ENCODE results near the gene RNF220.

Gene RNF220

DNA sequence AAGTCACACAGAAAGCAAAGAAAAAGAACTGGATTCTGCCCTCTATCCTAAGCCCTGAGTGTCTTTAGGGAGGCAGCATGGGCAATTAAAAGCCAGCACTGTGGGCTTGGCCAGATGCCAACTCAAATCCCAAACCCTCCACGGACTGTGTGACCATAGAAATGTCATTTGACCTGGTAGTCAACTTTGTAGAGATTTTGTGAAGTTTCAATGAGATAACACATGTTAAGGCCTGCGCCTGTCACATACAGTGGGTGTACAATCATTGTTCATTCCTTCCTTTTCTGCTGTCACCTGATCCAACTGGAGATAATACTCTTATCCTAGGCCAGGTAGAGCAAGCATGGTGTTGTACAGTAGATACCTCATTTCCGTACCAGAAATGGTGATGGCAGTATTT is 215.0 kb downstream of the RNF220 start:
- TF ChIP-seq, protein P1, sequence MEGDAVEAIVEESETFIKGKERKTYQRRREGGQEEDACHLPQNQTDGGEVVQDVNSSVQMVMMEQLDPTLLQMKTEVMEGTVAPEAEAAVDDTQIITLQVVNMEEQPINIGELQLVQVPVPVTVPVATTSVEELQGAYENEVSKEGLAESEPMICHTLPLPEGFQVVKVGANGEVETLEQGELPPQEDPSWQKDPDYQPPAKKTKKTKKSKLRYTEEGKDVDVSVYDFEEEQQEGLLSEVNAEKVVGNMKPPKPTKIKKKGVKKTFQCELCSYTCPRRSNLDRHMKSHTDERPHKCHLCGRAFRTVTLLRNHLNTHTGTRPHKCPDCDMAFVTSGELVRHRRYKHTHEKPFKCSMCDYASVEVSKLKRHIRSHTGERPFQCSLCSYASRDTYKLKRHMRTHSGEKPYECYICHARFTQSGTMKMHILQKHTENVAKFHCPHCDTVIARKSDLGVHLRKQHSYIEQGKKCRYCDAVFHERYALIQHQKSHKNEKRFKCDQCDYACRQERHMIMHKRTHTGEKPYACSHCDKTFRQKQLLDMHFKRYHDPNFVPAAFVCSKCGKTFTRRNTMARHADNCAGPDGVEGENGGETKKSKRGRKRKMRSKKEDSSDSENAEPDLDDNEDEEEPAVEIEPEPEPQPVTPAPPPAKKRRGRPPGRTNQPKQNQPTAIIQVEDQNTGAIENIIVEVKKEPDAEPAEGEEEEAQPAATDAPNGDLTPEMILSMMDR (IDR thresholded peaks at IDR 0.05; ENCODE audit: extremely low read depth, insufficient read depth, missing control alignments), result no peak
- no peak for DNase-seq (ENCODE audit: low spot score)
- in situ Hi-C loops (cut with MboI; ENCODE audit: low pct_unique_long_range_greater_than_20kb, low sequenced_read_pairs, unreplicated experiment), result no loop called here

DNA sequence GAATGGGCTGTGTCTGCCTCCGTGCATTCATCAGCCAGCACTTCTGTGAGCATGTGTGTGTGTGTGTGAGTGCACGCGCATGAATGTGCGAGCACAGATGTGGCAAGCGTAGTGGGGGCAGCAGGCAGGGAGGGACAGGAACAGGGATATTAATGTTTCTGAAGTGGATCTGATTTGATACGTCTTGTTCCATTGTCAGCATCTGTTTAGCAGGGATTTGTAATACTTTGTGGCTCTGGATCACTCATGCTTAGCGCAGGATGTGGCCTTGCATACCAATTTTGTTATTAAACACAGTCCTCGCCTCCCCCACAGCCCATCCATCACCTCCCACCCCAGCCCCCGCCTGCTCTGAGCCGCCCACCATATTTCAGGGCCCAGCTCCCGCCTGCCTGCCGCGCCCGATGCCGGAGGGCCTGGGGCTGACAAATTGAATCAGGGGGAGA is 216.8 kb downstream of the RNF220 start:
- DNase-seq (ENCODE audit: low spot score), result no peak
- in situ Hi-C loops (cut with MboI; ENCODE audit: low pct_unique_long_range_greater_than_20kb, low sequenced_read_pairs, unreplicated experiment), result no loop called here
- TF ChIP-seq, protein P1 (IDR thresholded peaks at IDR 0.05; ENCODE audit: extremely low read depth, insufficient read depth, missing control alignments), result no peak

DNA sequence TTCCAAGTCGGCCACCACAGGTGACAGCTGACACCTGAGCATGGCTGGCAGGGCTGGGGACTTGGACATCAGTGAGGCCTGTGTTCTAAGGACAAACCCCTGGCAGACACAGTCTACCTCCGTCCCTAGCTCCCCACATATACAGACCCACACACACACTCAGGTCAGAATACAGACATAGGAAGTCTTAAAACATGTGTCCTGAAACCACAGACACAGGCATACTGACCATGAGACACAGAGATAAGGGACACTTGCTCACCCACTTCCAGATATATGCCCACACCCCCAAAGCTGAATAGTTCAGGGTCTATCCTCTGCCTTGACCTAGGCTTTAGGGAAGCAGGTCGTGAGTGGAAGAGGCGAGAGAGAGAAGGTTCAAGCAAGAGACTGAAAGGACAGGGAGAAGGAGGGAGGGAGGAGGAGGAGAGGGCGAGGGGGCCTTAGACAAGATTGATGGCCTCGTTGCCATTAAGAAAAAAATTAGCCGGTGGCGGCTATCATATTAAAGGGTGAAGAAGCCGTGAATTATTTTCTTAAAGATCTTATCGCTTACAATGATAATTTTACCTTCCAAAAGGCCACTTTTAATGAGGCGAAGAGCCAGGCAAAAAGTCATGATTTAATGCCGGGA is 219.3 kb downstream of the RNF220 start:
- DNase-seq (ENCODE audit: low spot score), result no peak
- in situ Hi-C loops (cut with MboI; ENCODE audit: low pct_unique_long_range_greater_than_20kb, low sequenced_read_pairs, unreplicated experiment), result no loop called here
- TF ChIP-seq, protein P1 (IDR thresholded peaks at IDR 0.05; ENCODE audit: extremely low read depth, insufficient read depth, missing control alignments), result no peak

DNA sequence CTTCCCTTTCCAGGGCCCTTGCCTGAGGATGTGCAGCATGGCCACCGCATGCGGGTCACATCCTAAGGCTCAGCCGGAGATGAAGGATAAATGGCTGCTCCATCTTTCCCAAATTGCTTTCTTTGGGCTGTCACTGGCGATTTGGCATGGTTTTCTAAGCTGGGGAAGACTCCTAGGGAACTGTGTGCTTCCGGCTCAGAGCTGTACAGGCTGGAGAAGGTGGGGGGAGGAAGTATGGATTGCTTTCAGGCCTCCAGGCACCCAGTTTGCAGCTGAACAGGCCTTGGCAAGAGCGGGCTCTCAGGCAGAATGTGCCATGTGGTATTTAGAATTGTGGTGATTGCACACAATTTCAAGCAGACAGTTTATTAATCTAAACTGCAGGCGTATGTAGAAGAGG is 220.3 kb downstream of the RNF220 start:
- in situ Hi-C loops (cut with MboI; ENCODE audit: low pct_unique_long_range_greater_than_20kb, low sequenced_read_pairs, unreplicated experiment), result no loop called here
- no peak for DNase-seq (ENCODE audit: low spot score)
- TF ChIP-seq, protein P1 (IDR thresholded peaks at IDR 0.05; ENCODE audit: extremely low read depth, insufficient read depth, missing control alignments), result no peak

- TF ChIP-seq, protein P1 (IDR thresholded peaks at IDR 0.05; ENCODE audit: extremely low read depth, insufficient read depth, missing control alignments), result no peak
- in situ Hi-C loops (cut with MboI; ENCODE audit: low pct_unique_long_range_greater_than_20kb, low sequenced_read_pairs, unreplicated experiment), result no loop called here
- DNase-seq (ENCODE audit: low spot score), result no peak
These were observed 224.1 kb downstream of the RNF220 start for GRCh38 chr1:44628962-44629756.

- no peak for DNase-seq (ENCODE audit: low spot score)
- TF ChIP-seq, protein P1 (IDR thresholded peaks at IDR 0.05; ENCODE audit: extremely low read depth, insufficient read depth, missing control alignments), result no peak
- in situ Hi-C loops (cut with MboI; ENCODE audit: low pct_unique_long_range_greater_than_20kb, low sequenced_read_pairs, unreplicated experiment), result no loop called here
These were observed 225.1 kb downstream of the RNF220 start for GRCh38 chr1:44630116-44630515.

Data from GM13977 (cell line).